ENCODE measurements around the gene PTH2. TPM values are rescaled to one million over a fixed set of nuclear protein-coding genes. Genes with fewer than 3 reads are reported as not detected.
"Not testable (repeated sequence)": the region's sequence is repeated elsewhere in the genome, so short reads cannot be mapped to it uniquely, and the experiment has no call there.

Gene PTH2
- total and polyA plus RNA-seq, 2 of the 8 experiments (the other 6 are each of a cell fraction or from before 2014, with no cell fraction given) = not detected

GRCh38 chr19:49374665-49375434 lies 48.4 kb downstream of the PTH2 start (continued):
- TF ChIP-seq NANOG (IDR thresholded peaks at IDR 0.05; ENCODE audit: insufficient read depth, low read depth, low read length, poor library complexity, severe bottlenecking) = no peak

- H3K4me2 ChIP-seq (ENCODE audit: insufficient read depth in 1 of 2, low read depth in 2 of 2, low read length in 2 of 2); H3K9ac ChIP-seq (replicated peaks in 1 of 4; ENCODE audit: extremely low read depth in 1 of 4, low read depth in 3 of 4, low read length in 3 of 4); H3K14ac ChIP-seq (ENCODE audit: insufficient read length); H2BK15ac ChIP-seq (ENCODE audit: low read length); H3K56ac ChIP-seq (replicated peaks; ENCODE audit: insufficient read length, low read depth, low read length); FAIRE-seq; H3K18ac ChIP-seq (ENCODE audit: extremely low read depth, low read length); H3K9me3 ChIP-seq (ENCODE audit: insufficient read depth in 2 of 2, low read depth in 1 of 2, low read length in 1 of 2); H2AFZ ChIP-seq (ENCODE audit: low read length); H3K79me2 ChIP-seq (ENCODE audit: control insufficient read depth in 1 of 2, insufficient read depth in 2 of 2, low read length in 2 of 2); H2BK12ac ChIP-seq (ENCODE audit: low read depth, low read length); H4K5ac ChIP-seq (ENCODE audit: insufficient read length, low read depth, low read length); H2BK20ac ChIP-seq (ENCODE audit: low read length); H3K27me3 ChIP-seq (replicated peaks in 1 of 4; ENCODE audit: control insufficient read depth in 3 of 4, extremely low read depth in 1 of 4, insufficient read depth in 3 of 4, low read length in 3 of 4); H2BK5ac ChIP-seq (ENCODE audit: low read depth, low read length); H2BK120ac ChIP-seq (replicated peaks; ENCODE audit: low read depth, low read length); H4K20me1 ChIP-seq (replicated peaks in 1 of 2; ENCODE audit: control insufficient read depth in 1 of 2, insufficient read depth in 2 of 2, low read length in 2 of 2); H3K23me2 ChIP-seq (ENCODE audit: low read depth, low read length); DNase-seq (ENCODE audit: low read depth in 1 of 2, low spot score in 2 of 2); H3K27ac ChIP-seq (ENCODE audit: low read depth, low read length); H3K4me3 ChIP-seq (ENCODE audit: extremely low read depth in 1 of 4, insufficient read depth in 2 of 4, low read depth in 3 of 4, low read length in 4 of 4); H3K4me1 ChIP-seq (replicated peaks in 1 of 4; ENCODE audit: control insufficient read depth in 3 of 4, insufficient read depth in 4 of 4, low read length in 3 of 4); H3K79me1 ChIP-seq (ENCODE audit: low read depth, low read length); H3K36me3 ChIP-seq (ENCODE audit: control insufficient read depth in 2 of 4, insufficient read depth in 4 of 4, low read length in 3 of 4); H3K4ac ChIP-seq (replicated peaks; ENCODE audit: insufficient read length, low read depth, low read length); H3K23ac ChIP-seq (ENCODE audit: insufficient read length); H4K8ac ChIP-seq (ENCODE audit: extremely low read depth, insufficient read depth, low read length); H4K91ac ChIP-seq (replicated peaks; ENCODE audit: insufficient read length, low read length); H2AK5ac ChIP-seq (ENCODE audit: low read depth, low read length): not testable (repeated sequence)
- ChIA-PET CTCF (ENCODE audit: partially characterized antibody) (interaction anchor here (4.0 kb wide), 1 partner anchor 18 kb away, joined by 25 read pairs; no protein-coding TSS in a partner anchor), POLR2A (ENCODE audit: partially characterized antibody) (interaction anchor here (1.6 kb wide), 1 partner anchor 17 kb away, joined by 3 read pairs; no protein-coding TSS in a partner anchor)
- WGBS, 2 experiments (ENCODE audit: extremely low coverage in 1 of 2, insufficient coverage in 1 of 2, insufficient read length in 1 of 2, insufficient replicate concordance in 2 of 2, low coverage in 1 of 2, low lambda C conversion rate in 2 of 2, missing lambda C conversion rate in 1 of 2) = 88% methylated on average over 3 of the region's 3 CpGs; no CpG with 5 or more reads in 1 of the 2 experiments
These were observed 50.1 kb downstream of the PTH2 start for GRCh38 chr19:49373174-49373573.
